ENCODE results near the gene TAX1BP1. TPM values are rescaled to one million over a fixed set of nuclear protein-coding genes. Genes with fewer than 3 reads are reported as not detected.
"Not testable (repeated sequence)": the region's sequence is repeated elsewhere in the genome, so short reads cannot be mapped to it uniquely, and the experiment has no call there.

TAX1BP1 gene
- total RNA-seq, 5 donors from 2014 or later (not counting 1 experiment from before 2014, with no cell fraction given) = 80.2 to 118 (median 90.2) TPM

DNA sequence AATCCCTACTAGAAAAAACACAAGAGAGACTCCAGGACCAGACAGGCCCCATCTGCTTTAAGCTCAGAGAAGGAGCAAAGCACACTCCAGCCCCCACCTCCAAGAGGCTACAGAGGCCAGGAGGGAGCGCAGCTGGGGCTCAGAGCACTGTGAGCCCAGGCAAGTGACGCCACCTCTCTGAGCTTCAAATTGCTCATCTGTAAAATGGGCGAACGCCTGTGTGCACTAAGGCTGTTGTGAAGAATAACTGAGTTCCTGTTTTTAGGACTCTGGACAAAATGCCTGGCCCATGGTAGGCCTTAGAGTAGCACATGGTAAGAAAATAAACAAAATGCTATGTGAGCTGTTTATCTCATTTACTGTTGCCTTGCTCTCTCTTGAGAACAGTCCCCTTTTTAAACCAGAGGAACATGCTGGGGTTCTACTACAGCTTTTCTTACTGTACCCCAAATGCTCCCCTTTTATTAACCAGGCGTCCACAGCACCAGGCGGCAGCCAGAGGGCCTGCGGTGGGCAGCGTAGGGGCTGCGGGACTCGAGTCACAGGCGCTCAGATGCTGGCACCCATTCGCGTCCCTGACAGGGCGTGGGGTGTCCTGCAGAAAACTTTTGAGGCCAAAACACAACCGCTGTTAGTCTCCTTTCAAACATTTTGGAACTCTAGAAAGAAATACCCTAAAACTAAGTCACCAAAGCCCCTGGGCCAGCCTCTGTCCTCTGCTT, 103.8 kb downstream of the TAX1BP1 start:
- DNase-seq (no peak), ATAC-seq (replicated peaks in 1 of 4) (no peak)
- no peak overlapping the region for H3K27ac Mint-ChIP-seq
- CTCF ChIA-PET = no interaction called here
- H3K36me3 ChIP-seq (ENCODE audit: control insufficient read depth in 2 of 2, extremely low read depth in 1 of 2, insufficient read depth in 1 of 2, low read length in 1 of 2) = peaks cover 4 to 7% of the 10 kb centered on the region in 2 donors
- peaks cover 7 to 13% of the 10 kb centered on the region in 2 experiments for H3K4me1 ChIP-seq (ENCODE audit: control insufficient read depth in 1 of 2, extremely low read depth in 1 of 2, insufficient read depth in 2 of 2, low read length in 2 of 2)
- H3K27me3 ChIP-seq (replicated peaks in 1 of 2; ENCODE audit: control insufficient read depth in 2 of 2, extremely low read depth in 1 of 2, insufficient read depth in 2 of 2, low read length in 1 of 2) = no peaks in the 10 kb centered on the region
- POLR2A ChIA-PET = no interaction called here
- no peak overlapping the region for H3K4me3 ChIP-seq (ENCODE audit: control insufficient read depth in 1 of 2, extremely low read depth in 1 of 2, low read length in 1 of 2)
- peaks cover 5% of the 10 kb centered on the region for H3K36me3 Mint-ChIP-seq
- no peak overlapping the region for H3K27ac ChIP-seq (ENCODE audit: low read length)
- H3K9me3 ChIP-seq = no peaks in the 10 kb centered on the region
- H3K4me3 Mint-ChIP-seq = no peak overlapping the region
- H3K27me3 Mint-ChIP-seq = no peaks in the 10 kb centered on the region
- peaks cover 14 to 20% (median 19%) of the 10 kb centered on the region in 3 donors for H3K4me1 Mint-ChIP-seq
- no peaks in the 10 kb centered on the region for H3K9me3 Mint-ChIP-seq
- 95% methylated on average over 11 of the region's 15 CpGs for WGBS (ENCODE audit: insufficient coverage)

DNA sequence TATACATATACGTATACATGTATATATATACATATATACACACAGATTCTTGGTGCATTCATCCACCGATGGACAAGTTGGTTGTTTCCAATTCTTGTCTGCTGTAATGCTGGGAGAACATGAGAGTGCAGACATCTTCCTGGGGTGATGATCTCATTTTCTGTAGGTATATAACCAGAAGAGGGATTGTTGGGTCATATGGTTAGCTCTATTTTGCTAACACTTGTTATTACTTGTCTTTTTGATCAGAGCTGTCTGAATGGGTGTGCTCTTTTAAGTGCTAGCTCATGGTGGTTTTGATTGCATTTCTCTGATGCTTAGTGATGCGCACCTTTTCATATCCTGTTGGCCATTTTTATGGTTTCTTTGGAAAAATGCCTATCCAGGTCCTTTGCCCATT, 106.4 kb downstream of the TAX1BP1 start:
- Histone ChIP-seq H3K4me3 (ENCODE audit: control insufficient read depth in 1 of 2, extremely low read depth in 1 of 2, low read length in 1 of 2) (no peak overlapping the region), H3K27me3 (replicated peaks in 1 of 2; ENCODE audit: control insufficient read depth in 2 of 2, extremely low read depth in 1 of 2, insufficient read depth in 2 of 2, low read length in 1 of 2) (no peaks in the 10 kb centered on the region), H3K9me3 (no peaks in the 10 kb centered on the region), H3K36me3 (ENCODE audit: control insufficient read depth in 2 of 2, extremely low read depth in 1 of 2, insufficient read depth in 1 of 2, low read length in 1 of 2) (peaks cover 0 to 2% of the 10 kb centered on the region in 2 donors), H3K27ac (ENCODE audit: low read length) (no peak overlapping the region), H3K4me1 (ENCODE audit: control insufficient read depth in 1 of 2, extremely low read depth in 1 of 2, insufficient read depth in 2 of 2, low read length in 2 of 2) (no peaks in the 10 kb centered on the region)
- CTCF ChIA-PET = no interaction called here
- H3K4me3 Mint-ChIP-seq = no peak overlapping the region
- H3K4me1 Mint-ChIP-seq = no peaks in the 10 kb centered on the region
- DNase-seq (no peak), ATAC-seq (replicated peaks in 1 of 4) (no peak)
- WGBS (ENCODE audit: insufficient coverage) = no CpG with 5 or more reads among the region's 3 CpGs
- H3K27ac Mint-ChIP-seq = no peak overlapping the region
- POLR2A ChIA-PET = no interaction called here
- H3K36me3 Mint-ChIP-seq = no peaks in the 10 kb centered on the region
- H3K27me3 Mint-ChIP-seq = no peaks in the 10 kb centered on the region
- H3K9me3 Mint-ChIP-seq = no peaks in the 10 kb centered on the region

DNA sequence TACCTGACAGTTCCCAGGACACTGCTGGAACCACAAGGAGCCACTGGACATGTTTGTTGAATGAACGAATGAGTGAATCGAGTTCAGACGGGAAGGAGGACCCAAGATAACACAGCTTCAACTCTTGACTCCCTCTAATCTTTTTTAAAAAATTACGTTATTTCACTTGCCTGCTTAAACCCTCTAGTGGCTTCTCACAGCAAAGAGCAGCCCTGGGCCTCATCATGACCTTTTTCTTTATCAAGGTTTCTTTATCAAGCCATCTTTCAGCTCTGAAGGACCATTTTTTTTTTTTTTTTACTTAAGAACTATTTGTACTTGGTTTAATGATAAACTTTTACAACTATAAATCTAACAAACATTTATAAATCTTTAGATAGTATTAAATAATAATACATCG, 110.6 kb downstream of the TAX1BP1 start:
- Mint-ChIP-seq H3K36me3 (peaks cover 13% of the 10 kb centered on the region), H3K27me3 (no peaks in the 10 kb centered on the region), H3K4me3 (no peak overlapping the region), H3K27ac (no peak overlapping the region), H3K9me3 (peaks cover 0 to 6% (median 0%) of the 10 kb centered on the region in 3 donors), H3K4me1 (no peaks in the 10 kb centered on the region)
- Histone ChIP-seq H3K27me3 (replicated peaks in 1 of 2; ENCODE audit: control insufficient read depth in 2 of 2, extremely low read depth in 1 of 2, insufficient read depth in 2 of 2, low read length in 1 of 2) (no peaks in the 10 kb centered on the region), H3K4me1 (ENCODE audit: control insufficient read depth in 1 of 2, extremely low read depth in 1 of 2, insufficient read depth in 2 of 2, low read length in 2 of 2) (no peaks in the 10 kb centered on the region), H3K36me3 (ENCODE audit: control insufficient read depth in 2 of 2, extremely low read depth in 1 of 2, insufficient read depth in 1 of 2, low read length in 1 of 2) (no peaks in the 10 kb centered on the region), H3K27ac (ENCODE audit: low read length) (no peak overlapping the region), H3K9me3 (no peaks in the 10 kb centered on the region), H3K4me3 (ENCODE audit: control insufficient read depth in 1 of 2, extremely low read depth in 1 of 2, low read length in 1 of 2) (no peak overlapping the region)
- POLR2A ChIA-PET = interaction anchor here in 1 of 2 donors (0.7 kb wide), 1 partner anchor 1866 kb away, joined by 5 read pairs; no protein-coding TSS in a partner anchor
- 95% methylated on average over 4 of the region's 5 CpGs for WGBS (ENCODE audit: insufficient coverage)
- CTCF ChIA-PET = interaction anchor here in 1 of 2 donors (0.7 kb wide), 1 partner anchor 46 kb away, joined by 3 read pairs; no protein-coding TSS in a partner anchor
- ATAC-seq (replicated peaks in 1 of 4) (no peak), DNase-seq (no peak)

DNA sequence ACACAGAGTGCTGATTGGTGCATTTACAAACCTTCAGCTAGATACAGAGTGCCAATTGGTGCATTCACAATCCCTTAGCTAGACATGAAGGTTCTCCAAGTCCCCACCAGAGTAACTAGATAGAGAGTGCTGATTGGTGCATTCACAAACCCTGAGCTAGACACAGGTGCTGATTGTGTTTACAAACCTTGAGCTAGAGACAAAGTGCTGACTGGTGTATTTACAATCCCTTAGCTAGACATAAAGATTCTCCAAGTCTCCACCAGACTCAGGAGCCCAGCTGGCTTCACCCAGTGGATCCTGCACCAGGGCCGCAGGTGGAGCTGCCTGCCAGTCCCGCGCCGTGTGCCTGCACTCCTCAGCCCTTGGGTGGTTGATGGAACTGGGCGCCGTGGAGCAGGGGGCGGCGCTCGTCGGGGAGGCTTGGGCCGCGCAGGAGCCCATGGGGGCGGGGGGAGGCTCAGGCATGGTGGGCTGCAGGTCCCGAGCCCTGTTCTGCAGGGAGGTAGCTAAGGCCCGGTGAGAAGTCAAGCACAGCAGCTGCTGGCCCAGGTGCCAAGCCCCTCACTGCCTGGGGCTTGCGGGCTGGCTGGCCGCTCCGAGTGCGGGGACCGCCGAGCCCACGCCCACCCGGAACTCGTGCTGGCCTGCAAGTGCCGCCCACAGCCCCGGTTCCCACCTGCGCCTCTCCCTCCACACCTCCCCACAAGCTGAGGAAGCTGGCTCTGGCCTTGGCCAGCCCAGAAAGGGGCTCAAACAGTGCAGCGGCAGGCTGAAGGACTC, 116.9 kb downstream of the TAX1BP1 start:
- DNase-seq; H3K4me1 Mint-ChIP-seq; H3K4me1 ChIP-seq (ENCODE audit: control insufficient read depth in 1 of 2, extremely low read depth in 1 of 2, insufficient read depth in 2 of 2, low read length in 2 of 2); H3K27ac Mint-ChIP-seq; H3K4me3 Mint-ChIP-seq; H3K9me3 ChIP-seq; H3K4me3 ChIP-seq (ENCODE audit: control insufficient read depth in 1 of 2, extremely low read depth in 1 of 2, low read length in 1 of 2); H3K27ac ChIP-seq (ENCODE audit: low read length); H3K9me3 Mint-ChIP-seq; POLR2A ChIA-PET; H3K27me3 ChIP-seq (replicated peaks in 1 of 2; ENCODE audit: control insufficient read depth in 2 of 2, extremely low read depth in 1 of 2, insufficient read depth in 2 of 2, low read length in 1 of 2); H3K36me3 ChIP-seq (ENCODE audit: control insufficient read depth in 2 of 2, extremely low read depth in 1 of 2, insufficient read depth in 1 of 2, low read length in 1 of 2); ATAC-seq (replicated peaks in 1 of 4); H3K27me3 Mint-ChIP-seq: not testable (repeated sequence)
- 96% methylated on average over 25 of the region's 28 CpGs for WGBS (ENCODE audit: insufficient coverage)
- CTCF ChIA-PET = interaction anchor here in 1 of 2 donors (0.6 kb wide), 1 partner anchor 106 kb away, joined by 3 read pairs; no protein-coding TSS in a partner anchor
- H3K36me3 Mint-ChIP-seq = peaks cover 44% of the 10 kb centered on the region

DNA sequence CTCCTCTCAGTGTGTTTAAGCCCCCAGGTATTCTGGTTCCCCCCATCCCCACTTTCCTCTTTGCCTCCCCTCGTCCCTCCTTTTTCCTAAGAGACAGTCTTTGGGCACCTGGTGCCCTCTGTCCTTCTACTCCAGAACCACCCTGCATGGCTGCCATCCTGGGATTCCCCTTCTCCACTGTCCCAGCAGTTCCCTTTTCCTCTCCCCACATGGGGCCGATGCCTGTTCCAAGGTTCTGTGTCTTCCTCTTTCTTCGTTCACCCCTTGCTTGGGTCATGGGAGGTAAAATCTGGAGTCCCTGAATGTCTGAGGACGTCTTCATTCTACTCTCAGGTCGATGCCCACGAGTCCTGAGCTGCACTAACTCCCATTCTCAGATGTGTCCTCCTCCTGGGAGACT, 120.8 kb downstream of the TAX1BP1 start:
- no peak overlapping the region for H3K4me3 ChIP-seq (ENCODE audit: control insufficient read depth in 1 of 2, extremely low read depth in 1 of 2, low read length in 1 of 2)
- CTCF ChIA-PET = no interaction called here
- no peaks in the 10 kb centered on the region for H3K36me3 ChIP-seq (ENCODE audit: control insufficient read depth in 2 of 2, extremely low read depth in 1 of 2, insufficient read depth in 1 of 2, low read length in 1 of 2)
- no peaks in the 10 kb centered on the region for H3K9me3 Mint-ChIP-seq
- DNase-seq = no peak
- no peak overlapping the region for H3K27ac Mint-ChIP-seq
- POLR2A ChIA-PET = no interaction called here
- no peak overlapping the region for H3K27ac ChIP-seq (ENCODE audit: low read length)
- H3K9me3 ChIP-seq = no peaks in the 10 kb centered on the region
- peaks cover 0 to under 1% of the 10 kb centered on the region in 2 experiments for H3K4me1 ChIP-seq (ENCODE audit: control insufficient read depth in 1 of 2, extremely low read depth in 1 of 2, insufficient read depth in 2 of 2, low read length in 2 of 2)
- H3K27me3 ChIP-seq (replicated peaks in 1 of 2; ENCODE audit: control insufficient read depth in 2 of 2, extremely low read depth in 1 of 2, insufficient read depth in 2 of 2, low read length in 1 of 2) = no peaks in the 10 kb centered on the region
- no peaks in the 10 kb centered on the region for H3K27me3 Mint-ChIP-seq
- H3K4me3 Mint-ChIP-seq = no peak overlapping the region
- no peaks in the 10 kb centered on the region for H3K4me1 Mint-ChIP-seq
- WGBS (ENCODE audit: insufficient coverage) = 86% methylated on average over 1 of the region's 6 CpGs
- peaks cover 40% of the 10 kb centered on the region for H3K36me3 Mint-ChIP-seq
- ATAC-seq (replicated peaks in 1 of 4) = no peak

DNA sequence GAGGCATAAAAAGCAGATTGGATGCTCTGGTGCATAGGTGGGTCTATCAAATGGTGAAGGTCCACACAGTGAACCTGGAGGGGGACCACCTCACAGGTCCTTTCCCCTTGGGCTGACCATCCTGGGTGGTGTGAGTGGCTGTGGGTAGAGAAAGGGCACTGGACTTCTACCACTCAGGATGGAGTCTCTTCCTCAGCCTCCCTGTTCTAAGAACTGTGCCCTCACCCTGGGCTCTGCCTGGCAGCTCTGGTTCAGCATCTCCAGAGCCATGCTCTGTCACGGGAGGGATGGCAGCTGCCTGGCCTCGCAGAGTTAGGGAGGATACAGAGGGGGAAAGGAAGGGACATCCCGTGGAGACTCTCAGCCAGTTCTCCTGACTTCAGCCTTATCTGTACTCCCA, 121.8 kb downstream of the TAX1BP1 start:
- Mint-ChIP-seq H3K9me3 (no peaks in the 10 kb centered on the region), H3K27ac (no peak overlapping the region), H3K4me3 (no peak overlapping the region), H3K27me3 (no peaks in the 10 kb centered on the region), H3K36me3 (peaks cover 37% of the 10 kb centered on the region), H3K4me1 (peaks cover 0 to 2% (median 2%) of the 10 kb centered on the region in 3 donors)
- no CpG with 5 or more reads among the region's 3 CpGs for WGBS (ENCODE audit: insufficient coverage)
- DNase-seq (no peak), ATAC-seq (replicated peaks in 1 of 4) (no peak)
- peaks cover 0 to 4% of the 10 kb centered on the region in 2 experiments for H3K4me1 ChIP-seq (ENCODE audit: control insufficient read depth in 1 of 2, extremely low read depth in 1 of 2, insufficient read depth in 2 of 2, low read length in 2 of 2)
- no peaks in the 10 kb centered on the region for H3K27me3 ChIP-seq (replicated peaks in 1 of 2; ENCODE audit: control insufficient read depth in 2 of 2, extremely low read depth in 1 of 2, insufficient read depth in 2 of 2, low read length in 1 of 2)
- POLR2A ChIA-PET = no interaction called here
- no peaks in the 10 kb centered on the region for H3K9me3 ChIP-seq
- no peak overlapping the region for H3K27ac ChIP-seq (ENCODE audit: low read length)
- CTCF ChIA-PET = interaction anchor here (0.6 to 1.3 kb wide), 3 partner anchors 12 to 263 kb away, joined by 3 to 4 read pairs (median 3); no protein-coding TSS in a partner anchor
- H3K4me3 ChIP-seq (ENCODE audit: control insufficient read depth in 1 of 2, extremely low read depth in 1 of 2, low read length in 1 of 2) = no peak overlapping the region
- H3K36me3 ChIP-seq (ENCODE audit: control insufficient read depth in 2 of 2, extremely low read depth in 1 of 2, insufficient read depth in 1 of 2, low read length in 1 of 2) = no peaks in the 10 kb centered on the region
